Neural cell (in vitro differentiated cells): ENCODE measurements around the gene ESPN. TPM values are rescaled to one million over a fixed set of nuclear protein-coding genes. Genes with fewer than 3 reads are reported as not detected.

Experiments used
- H2AFZ ChIP-seq: fragments of 200-600, 300-800 bp; sonication (generic), shearing (Covaris generic); 2 replicates; pipeline ENCODE4 v1.6.0; 2014; ENCODE audit warnings: low read depth, mild to moderate bottlenecking, antibody characterized with exemption, low read length, moderate library complexity
- H3F3A ChIP-seq: fragments of 200-600 bp; shearing (Covaris generic); 2 replicates; pipeline ENCODE4 v1.6.1; 2016; ENCODE audit warnings: mild to moderate bottlenecking, moderate library complexity, mixed read lengths, antibody characterized with exemption, low read length; ENCODE audit not compliant: insufficient read depth, poor library complexity, severe bottlenecking
- H3K27ac ChIP-seq: fragments of 200-600, 300-800 bp; sonication (generic), shearing (Covaris generic); 2 replicates; pipeline ENCODE4 v1.5.1; 2014; ENCODE audit warnings: mild to moderate bottlenecking, low read length, moderate library complexity
- H3K27me3 ChIP-seq: fragments of 300-800, 200-600 bp; sonication (generic), shearing (Covaris generic); 2 replicates; pipeline ENCODE4 v1.6.0; 2014; ENCODE audit warnings: mild to moderate bottlenecking, low read depth, low read length, moderate library complexity; ENCODE audit not compliant: insufficient read depth
- H3K36me3 ChIP-seq: fragments of 300-800, 200-600 bp; sonication (generic), shearing (Covaris generic); 2 replicates; pipeline ENCODE4 v1.5.1; 2014; ENCODE audit warnings: mild to moderate bottlenecking, antibody characterized with exemption, low read length, moderate library complexity; ENCODE audit not compliant: insufficient read depth
- H3K4me2 ChIP-seq: fragments of 300-800, 200-600 bp; sonication (generic), shearing (Covaris generic); 2 replicates; pipeline ENCODE4 v1.6.0; 2014; ENCODE audit warnings: mild to moderate bottlenecking, low read length
- H3K4me3 ChIP-seq: fragments of 300-800, 200-600 bp; sonication (generic), shearing (Covaris generic); 2 replicates; pipeline ENCODE4 v1.5.1; 2014; ENCODE audit warnings: mild to moderate bottlenecking, low read length, moderate library complexity
- H3K79me2 ChIP-seq: fragments of 200-600 bp; shearing (Covaris generic); replicated peaks from 2 replicates; pipeline ENCODE4 v1.6.0; 2014; ENCODE audit warnings: mild to moderate bottlenecking, low read length, moderate library complexity; ENCODE audit not compliant: insufficient read depth
- H3K9ac ChIP-seq: fragments of 300-800, 200-600 bp; sonication (generic), shearing (Covaris generic); 2 replicates; pipeline ENCODE4 v1.6.1; 2016; ENCODE audit warnings: mild to moderate bottlenecking, low read length, mixed read lengths
- H3K9me2 ChIP-seq: fragments of 200-600 bp; shearing (Covaris generic); 2 replicates; pipeline ENCODE4 v1.6.1; 2016; ENCODE audit warnings: mild to moderate bottlenecking, low read length, mixed read lengths; ENCODE audit not compliant: insufficient read depth
- H3K9me3 ChIP-seq: fragments of 200-600, 300-800 bp; sonication (generic), shearing (Covaris generic); 2 replicates; pipeline ENCODE4 v1.6.1; 2016; ENCODE audit warnings: mild to moderate bottlenecking, mixed run types, low read length, moderate library complexity, mixed read lengths
- H4K20me1 ChIP-seq: fragments of 200-600 bp; shearing (Covaris generic); 2 replicates; pipeline ENCODE4 v1.6.1; 2016; ENCODE audit warnings: mild to moderate bottlenecking, mixed run types; ENCODE audit not compliant: insufficient read depth
- CTCF ChIP-seq: fragments of 450-650 bp; IDR thresholded peaks from 2 replicates; pipeline ENCODE4 v1.5.1; 2014; ENCODE audit warnings: antibody characterized with exemption, mild to moderate bottlenecking, moderate library complexity; ENCODE audit not compliant: poor library complexity, severe bottlenecking
- EP300 ChIP-seq: fragments of 450-650 bp; conservative IDR thresholded peaks from 2 replicates; pipeline ENCODE4 v1.6.1; 2014; ENCODE audit warnings: antibody characterized with exemption, mild to moderate bottlenecking, moderate library complexity; ENCODE audit not compliant: poor library complexity, severe bottlenecking
- EZH2 ChIP-seq: fragments of 200-600, 300-800 bp; shearing (Covaris generic), sonication (generic); IDR thresholded peaks from 2 replicates; pipeline ENCODE4 v1.6.1; 2014; ENCODE audit warnings: antibody characterized with exemption, low read length, borderline replicate concordance, mild to moderate bottlenecking; ENCODE audit not compliant: insufficient read depth, poor library complexity, severe bottlenecking
- MXI1 ChIP-seq: fragments of 450-650 bp; conservative IDR thresholded peaks from 2 replicates; pipeline ENCODE4 v1.6.1; 2014; ENCODE audit warnings: antibody characterized with exemption, mild to moderate bottlenecking; ENCODE audit not compliant: poor library complexity, severe bottlenecking
- POLR2AphosphoS5 ChIP-seq: IDR thresholded peaks from 2 replicates; pipeline ENCODE4 v1.6.1; 2012
- RAD21 ChIP-seq: fragments of 450-650 bp; conservative IDR thresholded peaks from 2 replicates; pipeline ENCODE4 v1.6.1; 2014; ENCODE audit warnings: antibody characterized with exemption, mild to moderate bottlenecking, moderate library complexity
- REST ChIP-seq: IDR thresholded peaks from 2 replicates; pipeline ENCODE4 v1.6.1; 2012; ENCODE audit warnings: borderline replicate concordance
- SMC3 ChIP-seq: fragments of 450-650 bp; conservative IDR thresholded peaks from 2 replicates; pipeline ENCODE4 v1.6.1; 2014; ENCODE audit warnings: antibody characterized with exemption, mild to moderate bottlenecking, moderate library complexity; ENCODE audit not compliant: poor library complexity
- TAF1 ChIP-seq: IDR thresholded peaks from 2 replicates; pipeline ENCODE4 v1.6.1; 2012; ENCODE audit warnings: low read depth
- polyA plus RNA-seq: library from polyadenylated mRNA; depleted of rRNA; stranded (reverse); fragments of >200 nt; gene quantifications from 2 replicates; pipeline ENCODE4 v1.2.3, GENCODE V29; 2014

ESPN gene
- polyA plus RNA-seq, 1 donor from 2014 or later: not detected

GRCh38 chr1:6446665-6447015 is 22.1 kb downstream of the ESPN start:
- Histone ChIP-seq H4K20me1 (no peaks in the 10 kb centered on the region), H3K9me2 (no peaks in the 10 kb centered on the region), H3K9ac (no peak overlapping the region), H2AFZ (no peak overlapping the region), H3K79me2 (no peaks in the 10 kb centered on the region), H3K9me3 (no peaks in the 10 kb centered on the region), H3K4me2 (no peak overlapping the region), H3K4me3 (no peak overlapping the region), H3K27me3 (peaks cover 36% of the 10 kb centered on the region), H3K27ac (no peak overlapping the region), H3F3A (no peaks in the 10 kb centered on the region), H3K36me3 (no peaks in the 10 kb centered on the region)
- TF ChIP-seq EP300 (no peak), RAD21 (no peak), REST (no peak), MXI1 (no peak), TAF1 (no peak)

GRCh38 chr1:6447016-6447817 is 22.6 kb downstream of the ESPN start:
- H3K79me2 ChIP-seq: no peaks in the 10 kb centered on the region
- H3K27me3 ChIP-seq: peaks cover 36% of the 10 kb centered on the region

More at GRCh38 chr1:6447016-6447817, 22.6 kb downstream of the ESPN start:
- no peaks in the 10 kb centered on the region for H3K9me2 ChIP-seq
- H3K36me3 ChIP-seq: no peaks in the 10 kb centered on the region
- H3K9me3 ChIP-seq: no peaks in the 10 kb centered on the region
- H3K4me3 ChIP-seq: no peak overlapping the region
- no peaks in the 10 kb centered on the region for H3F3A ChIP-seq
- TF ChIP-seq POLR2AphosphoS5: no peak
- no peak for TF ChIP-seq RAD21
- TF ChIP-seq CTCF: no peak
- no peak for TF ChIP-seq TAF1
- no peak for TF ChIP-seq SMC3
- no peak for TF ChIP-seq REST
- TF ChIP-seq MXI1: no peak
- TF ChIP-seq EP300: no peak
- TF ChIP-seq EZH2: no peak
- H3K4me2 ChIP-seq: no peak overlapping the region
- H3K27ac ChIP-seq: no peak overlapping the region
- H3K9ac ChIP-seq: no peak overlapping the region
- no peak overlapping the region for H2AFZ ChIP-seq
- no peaks in the 10 kb centered on the region for H4K20me1 ChIP-seq
